Ascending aorta (tissue), 2 donors: ENCODE results near the gene TEKT5. TPM values are rescaled to one million over a fixed set of nuclear protein-coding genes. Genes with fewer than 3 reads are reported as not detected.

Experiments used
- DNase-seq, 2 donors: peaks; one replicate each; pipeline ENCODE4 v3.0.0-alpha.2; 2019; ENCODE audit warnings: low spot score in 2 of 2
- H3K27ac ChIP-seq, 2 donors: fragments of 200-600 bp; sonication (generic); one replicate each; pipeline ENCODE4 v1.5.1; 2016 to 2017; ENCODE audit warnings: mild to moderate bottlenecking in 1 of 2
- H3K27me3 ChIP-seq: fragments of 200-600 bp; sonication (generic); one replicate; pipeline ENCODE4 v1.5.1; 2017
- H3K36me3 ChIP-seq, 2 donors: fragments of 200-600 bp; sonication (generic); one replicate each; pipeline ENCODE4 v1.5.1; 2016
- H3K4me1 ChIP-seq, 2 donors: fragments of 200-600 bp; sonication (generic); one replicate each; pipeline ENCODE4 v1.5.1; 2016 to 2017; ENCODE audit warnings: mild to moderate bottlenecking in 1 of 2
- H3K4me3 ChIP-seq, 2 donors: fragments of 200-600 bp; sonication (generic); one replicate each; pipeline ENCODE4 v1.5.1; 2016 to 2017; ENCODE audit warnings: mild to moderate bottlenecking in 1 of 2
- H3K9me3 ChIP-seq, 2 donors: fragments of 200-600 bp; sonication (generic); one replicate each; pipeline ENCODE4 v1.5.1; 2016
- intact Hi-C: fragments of 100-400 bp; cut with DNase I; formaldehyde crosslinking; loops from one replicate; pipeline ENCODE4 v1.15.1; 2023
- total RNA-seq: library from RNA; depleted of rRNA; stranded (reverse); fragments of >200 nt; gene quantifications from one replicate; pipeline ENCODE4 v1.1.0, GENCODE V29; 2016
- TF ChIP-seq, protein P1 (sequence below), 3 experiments: fragments of 200-600 bp in 2 of 3; fragments of 450-650 bp in 1 of 3; sonication (generic) in 2 of 3; IDR thresholded peaks; one replicate each; pipeline ENCODE4 v1.5.1; 2016 to 2019; ENCODE audit warnings: antibody characterized with exemption in 3 of 3, mild to moderate bottlenecking in 1 of 3, moderate library complexity in 1 of 3

TEKT5 gene
- total RNA-seq, 1 donor from 2014 or later, result not detected

DNA sequence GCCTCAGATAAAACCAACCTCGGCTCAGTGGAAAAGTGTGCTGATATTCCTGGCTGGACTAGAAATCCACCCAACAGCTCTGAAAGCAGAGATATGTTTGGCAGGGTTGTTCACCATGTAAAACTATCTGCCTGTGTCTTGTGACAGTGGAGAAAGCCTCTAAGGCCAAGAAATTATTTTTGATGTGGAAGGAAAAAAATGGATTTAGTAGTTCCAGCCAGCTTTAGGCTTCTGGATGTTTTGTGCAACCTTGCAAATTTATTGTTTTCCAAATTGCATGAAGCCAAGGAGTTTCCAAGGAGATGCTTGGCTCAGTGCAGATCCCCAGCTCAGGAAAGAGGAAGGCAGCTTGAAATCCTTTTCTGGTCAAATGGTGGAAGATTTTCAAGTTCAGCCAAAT, 31.6 kb downstream of the TEKT5 start:
- DNase-seq, result no peak
- no peaks in the 10 kb centered on the region for H3K36me3 ChIP-seq
- no peak overlapping the region for H3K27ac ChIP-seq
- H3K4me1 ChIP-seq, result no peaks in the 10 kb centered on the region
- H3K4me3 ChIP-seq, result no peak overlapping the region
- no peaks in the 10 kb centered on the region for H3K27me3 ChIP-seq
- intact Hi-C loops, result no loop called here
- TF ChIP-seq, protein P1, sequence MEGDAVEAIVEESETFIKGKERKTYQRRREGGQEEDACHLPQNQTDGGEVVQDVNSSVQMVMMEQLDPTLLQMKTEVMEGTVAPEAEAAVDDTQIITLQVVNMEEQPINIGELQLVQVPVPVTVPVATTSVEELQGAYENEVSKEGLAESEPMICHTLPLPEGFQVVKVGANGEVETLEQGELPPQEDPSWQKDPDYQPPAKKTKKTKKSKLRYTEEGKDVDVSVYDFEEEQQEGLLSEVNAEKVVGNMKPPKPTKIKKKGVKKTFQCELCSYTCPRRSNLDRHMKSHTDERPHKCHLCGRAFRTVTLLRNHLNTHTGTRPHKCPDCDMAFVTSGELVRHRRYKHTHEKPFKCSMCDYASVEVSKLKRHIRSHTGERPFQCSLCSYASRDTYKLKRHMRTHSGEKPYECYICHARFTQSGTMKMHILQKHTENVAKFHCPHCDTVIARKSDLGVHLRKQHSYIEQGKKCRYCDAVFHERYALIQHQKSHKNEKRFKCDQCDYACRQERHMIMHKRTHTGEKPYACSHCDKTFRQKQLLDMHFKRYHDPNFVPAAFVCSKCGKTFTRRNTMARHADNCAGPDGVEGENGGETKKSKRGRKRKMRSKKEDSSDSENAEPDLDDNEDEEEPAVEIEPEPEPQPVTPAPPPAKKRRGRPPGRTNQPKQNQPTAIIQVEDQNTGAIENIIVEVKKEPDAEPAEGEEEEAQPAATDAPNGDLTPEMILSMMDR (IDR thresholded peaks at IDR 0.05), result no peak
- H3K9me3 ChIP-seq, result no peaks in the 10 kb centered on the region

DNA sequence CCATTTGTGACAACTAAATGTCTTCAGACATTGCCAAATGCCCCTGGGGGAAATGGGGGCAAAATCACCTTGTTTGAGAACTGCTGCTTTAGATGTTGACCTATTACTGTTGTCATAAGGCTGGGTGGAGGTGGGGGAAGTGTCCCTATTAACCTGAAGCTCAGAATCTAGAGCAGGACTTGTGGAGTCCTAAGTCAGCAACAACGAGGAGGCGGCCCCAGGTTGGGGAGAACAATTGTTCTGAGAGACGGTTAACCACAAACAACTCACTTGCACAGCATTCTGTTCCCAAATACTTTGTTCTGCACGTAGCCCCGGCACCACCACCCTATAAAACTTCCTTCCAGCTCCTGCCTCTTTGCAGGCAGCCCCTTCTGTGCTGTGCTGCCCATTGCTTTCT, 32.5 kb downstream of the TEKT5 start:
- TF ChIP-seq, protein P1 (IDR thresholded peaks at IDR 0.05), result no peak
- intact Hi-C loops, result no loop called here
- Histone ChIP-seq H3K27ac (no peak overlapping the region), H3K9me3 (no peaks in the 10 kb centered on the region), H3K36me3 (no peaks in the 10 kb centered on the region), H3K27me3 (no peaks in the 10 kb centered on the region), H3K4me1 (no peaks in the 10 kb centered on the region), H3K4me3 (no peak overlapping the region)
- no peak for DNase-seq

DNA sequence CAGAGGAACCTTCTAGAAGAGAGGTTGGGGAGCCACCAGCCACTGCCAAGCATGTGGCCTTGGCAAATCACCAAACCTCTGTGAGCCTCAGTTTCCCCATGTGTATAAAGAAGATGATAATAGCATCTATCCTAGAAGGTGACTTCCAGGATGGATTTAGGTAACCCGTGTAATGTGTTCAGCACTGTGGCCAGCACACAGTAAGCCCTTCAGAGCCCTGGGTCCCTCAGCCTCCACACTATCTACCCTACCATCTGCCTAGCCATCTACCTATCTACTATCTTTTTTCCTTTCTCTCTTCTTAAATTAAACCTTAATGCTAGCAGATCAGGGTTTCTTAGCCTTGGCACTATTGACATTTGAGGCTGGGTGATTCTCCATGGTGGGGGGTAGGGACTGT, 33.0 kb downstream of the TEKT5 start:
- no peak for DNase-seq
- H3K27me3 ChIP-seq, result no peaks in the 10 kb centered on the region
- H3K4me3 ChIP-seq, result no peak overlapping the region
- TF ChIP-seq, protein P1 (IDR thresholded peaks at IDR 0.05), result no peak
- no peaks in the 10 kb centered on the region for H3K4me1 ChIP-seq
- intact Hi-C loops, result no loop called here
- no peaks in the 10 kb centered on the region for H3K9me3 ChIP-seq
- no peak overlapping the region for H3K27ac ChIP-seq
- H3K36me3 ChIP-seq, result no peaks in the 10 kb centered on the region

DNA sequence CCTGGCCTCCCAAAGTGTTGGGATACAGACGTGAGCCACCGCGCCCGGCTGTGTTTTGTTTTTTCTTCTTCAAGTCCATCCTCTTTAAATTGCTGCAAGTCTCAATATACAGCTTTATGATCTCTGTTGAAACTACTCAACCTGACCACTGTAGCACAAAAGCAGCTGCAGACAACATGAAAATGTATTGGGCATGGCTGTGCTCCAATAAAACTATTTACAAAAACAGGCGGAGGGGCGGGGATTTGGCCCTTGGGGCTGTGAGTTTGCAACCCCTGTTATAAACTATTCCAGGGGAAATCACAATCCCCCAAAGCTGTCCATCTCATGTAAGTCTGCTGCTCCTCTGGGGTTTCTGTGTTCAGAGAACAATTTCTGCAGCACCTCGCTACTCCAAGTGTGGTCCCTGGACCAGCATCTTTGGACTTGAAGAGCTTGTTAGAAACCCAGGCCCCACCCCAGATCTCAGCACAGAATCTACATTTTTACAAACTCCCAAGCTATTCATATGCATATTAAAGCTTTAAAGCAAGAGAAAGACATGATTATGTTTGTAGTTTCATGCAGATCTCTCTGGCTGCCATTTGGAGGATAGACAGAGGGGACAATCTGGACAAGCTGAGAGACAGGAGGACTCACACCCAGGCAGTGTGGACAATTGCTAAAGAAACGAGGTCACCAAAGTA, 33.6 kb downstream of the TEKT5 start:
- Histone ChIP-seq H3K4me1 (no peaks in the 10 kb centered on the region), H3K9me3 (no peaks in the 10 kb centered on the region), H3K36me3 (no peaks in the 10 kb centered on the region), H3K27ac (no peak overlapping the region), H3K27me3 (no peaks in the 10 kb centered on the region), H3K4me3 (no peak overlapping the region)
- intact Hi-C loops, result no loop called here
- no peak for DNase-seq
- TF ChIP-seq, protein P1 (IDR thresholded peaks at IDR 0.05), result no peak

DNA sequence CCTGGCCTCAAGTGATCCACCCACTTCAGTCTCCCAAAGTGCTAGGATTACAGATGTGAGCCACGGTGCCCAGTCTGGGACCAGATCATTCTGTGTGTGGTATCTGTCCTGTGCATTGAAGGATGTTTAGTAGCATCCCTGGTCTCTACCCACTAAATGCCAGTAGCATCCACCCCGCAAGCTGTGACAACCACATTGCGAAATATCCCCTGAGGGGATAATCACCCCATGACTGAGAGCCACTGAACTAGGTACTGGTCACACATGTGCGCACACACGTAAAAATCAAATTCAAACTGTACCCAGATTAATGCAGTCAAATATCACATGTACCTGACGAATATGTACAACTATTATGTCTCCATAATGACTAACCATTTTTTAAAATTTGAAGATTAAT, 35.8 kb downstream of the TEKT5 start:
- Histone ChIP-seq H3K36me3 (no peaks in the 10 kb centered on the region), H3K27me3 (no peaks in the 10 kb centered on the region), H3K27ac (no peak overlapping the region), H3K4me3 (no peak overlapping the region), H3K9me3 (no peaks in the 10 kb centered on the region), H3K4me1 (no peaks in the 10 kb centered on the region)
- TF ChIP-seq, protein P1 (IDR thresholded peaks at IDR 0.05), result no peak
- no peak for DNase-seq
- intact Hi-C loops, result no loop called here

DNA sequence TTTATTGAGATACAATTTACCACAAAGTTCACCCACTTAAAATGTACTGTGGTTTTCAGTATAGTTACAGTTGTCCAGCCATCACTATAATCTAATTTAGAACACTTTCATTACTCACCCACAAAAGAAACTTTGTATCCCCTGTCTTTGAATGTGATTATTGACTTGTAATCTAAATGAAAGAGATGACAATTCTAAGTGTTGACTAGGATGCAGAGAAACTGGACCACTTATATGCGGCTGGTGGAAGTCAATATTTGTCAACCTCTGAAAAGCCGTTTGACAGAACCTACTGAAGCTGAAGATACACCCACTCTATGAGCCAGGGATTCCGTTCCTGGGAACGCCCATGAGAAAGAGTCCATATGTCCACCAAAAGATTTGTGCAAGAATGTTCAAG, 36.8 kb downstream of the TEKT5 start:
- no peak overlapping the region for H3K27ac ChIP-seq

More for the DNA sequence above, 36.8 kb downstream of the TEKT5 start:
- H3K36me3 ChIP-seq, result no peaks in the 10 kb centered on the region
- TF ChIP-seq, protein P1 (IDR thresholded peaks at IDR 0.05), result no peak
- no peaks in the 10 kb centered on the region for H3K9me3 ChIP-seq
- no peak for DNase-seq
- H3K4me3 ChIP-seq, result no peak overlapping the region
- H3K4me1 ChIP-seq, result no peaks in the 10 kb centered on the region
- H3K27me3 ChIP-seq, result no peaks in the 10 kb centered on the region
- intact Hi-C loops, result no loop called here
